A549 (cell line): ENCODE measurements around the gene CXCR5. TPM values are rescaled to one million over a fixed set of nuclear protein-coding genes. Genes with fewer than 3 reads are reported as not detected.

Source experiments
- ATAC-seq, 2 experiments: fragments of 200-7000 bp in 1 of 2; fragments of >200 bp in 1 of 2; cut with Nextera tagmentation in 1 of 2; cut with Tn5 transposase in 1 of 2; 3 replicates each; pipeline versions ENCODE4 v1.8.0 to v1.9.1; 2018 to 2020; ENCODE audit warnings: mild to moderate bottlenecking in 1 of 2, moderate library complexity in 1 of 2
- CTCF ChIA-PET: fragments of 300-600 bp; sonication (Branson Sonifier 250); formaldehyde crosslinking; extraction: SDS; loops from one replicate; lab custom pipeline; 2021; ENCODE audit warnings: antibody characterized with exemption, inconsistent platforms; lab: Yijun Ruan, JAX
- POLR2A ChIA-PET: fragments of 350-600 bp; formaldehyde crosslinking; extraction: SDS; loops from one replicate; lab custom pipeline; 2021; ENCODE audit warnings: antibody characterized with exemption, inconsistent platforms; lab: Yijun Ruan, JAX
- DNase-seq, 2 experiments: peaks; one replicate each; pipeline versions ENCODE4 v3.0.0 to v3.0.0-alpha.2; 2011 to 2016; ENCODE audit warnings: low read depth in 1 of 2, low spot score in 1 of 2
- FAIRE-seq: peaks from 2 replicates; lab custom pipeline; 2011; peaks lifted over from hg19 to GRCh38; lab: Jason Lieb, UNC
- H3K27ac ChIP-seq, 2 experiments: fragments of >200 bp; sonication (Bioruptor Twin); formaldehyde crosslinking; 3 replicates each; pipeline ENCODE4 v1.5.1; 2016 to 2017
- H3K4me1 ChIP-seq: fragments of >200 bp; sonication (Bioruptor Twin); formaldehyde crosslinking; 3 replicates; pipeline ENCODE4 v1.6.1; 2016
- H3K4me2 ChIP-seq: fragments of >200 bp; sonication (Bioruptor Twin); formaldehyde crosslinking; 3 replicates; pipeline ENCODE4 v1.6.1; 2016
- H3K4me3 ChIP-seq: fragments of >200 bp; sonication (Bioruptor Twin); formaldehyde crosslinking; 3 replicates; pipeline ENCODE4 v1.5.1; 2016
- H3K9me3 ChIP-seq: fragments of >200 bp; sonication (Bioruptor Twin); formaldehyde crosslinking; 3 replicates; pipeline ENCODE4 v1.6.1; 2016
- ATOH8 ChIP-seq: fragments of 250-450 bp; sonication (Bioruptor Pico); IDR thresholded peaks from 2 replicates; pipeline ENCODE4 v1.5.0; 2020; ENCODE audit warnings: low read depth, mild to moderate bottlenecking, moderate library complexity
- BCL3 ChIP-seq: fragments of >200 bp; sonication (Bioruptor Twin); formaldehyde crosslinking; IDR thresholded peaks from 3 replicates; pipeline ENCODE4 v1.6.1; 2016
- BHLHE40 ChIP-seq: IDR thresholded peaks from 2 replicates; pipeline ENCODE4 v1.6.1; 2012; ENCODE audit warnings: low read depth, low read length, inconsistent platforms
- CEBPB ChIP-seq, 2 experiments: fragments of >200 bp in 1 of 2; sonication (Bioruptor Twin) in 1 of 2; formaldehyde crosslinking in 1 of 2; IDR thresholded peaks; 2 replicates each; pipeline ENCODE4 v1.6.1; 2012 to 2016
- CTCF ChIP-seq: fragments of >200 bp; sonication (Bioruptor Twin); formaldehyde crosslinking; IDR thresholded peaks from 3 replicates; pipeline ENCODE4 v1.5.1; 2016
- EHF ChIP-seq: fragments of 250-450 bp; sonication (Bioruptor Pico); IDR thresholded peaks from 2 replicates; pipeline ENCODE4 v1.5.0; 2020; ENCODE audit warnings: mild to moderate bottlenecking
- FOXS1 ChIP-seq: fragments of 250-450 bp; sonication (Bioruptor Pico); IDR thresholded peaks from 2 replicates; pipeline ENCODE4 v1.5.0; 2020; ENCODE audit warnings: mild to moderate bottlenecking, moderate library complexity
- HDAC2 ChIP-seq: fragments of 200-600 bp; sonication (generic); IDR thresholded peaks from 2 replicates; pipeline ENCODE4 v1.6.1; 2016
- HES2 ChIP-seq: fragments of >200 bp; sonication (Bioruptor Twin); formaldehyde crosslinking; IDR thresholded peaks from 2 replicates; pipeline ENCODE4 v1.6.1; 2016
- HOXB13 ChIP-seq: fragments of 250-450 bp; sonication (Bioruptor Pico); IDR thresholded peaks from 2 replicates; pipeline ENCODE4 v1.5.0; 2020; ENCODE audit warnings: low read depth, mild to moderate bottlenecking, moderate library complexity
- KDM1A ChIP-seq: fragments of 200-600 bp; sonication (generic); IDR thresholded peaks from 2 replicates; pipeline ENCODE4 v1.6.1; 2016; ENCODE audit warnings: low read depth, mild to moderate bottlenecking
- MAZ ChIP-seq: fragments of 150-350 bp; IDR thresholded peaks from 2 replicates; pipeline ENCODE4 v1.6.1; 2014; ENCODE audit warnings: antibody characterized with exemption, low read depth, low read length, borderline replicate concordance
- NFE2L2 ChIP-seq: fragments of 150-350 bp; conservative IDR thresholded peaks from 2 replicates; pipeline ENCODE4 v1.6.1; 2014; ENCODE audit warnings: low read length
- PBX3 ChIP-seq: IDR thresholded peaks from 2 replicates; pipeline ENCODE4 v1.6.1; 2012
- RFX5 ChIP-seq: fragments of 450-650 bp; IDR thresholded peaks from 2 replicates; pipeline ENCODE4 v1.7.1; 2014; ENCODE audit warnings: antibody characterized with exemption, mild to moderate bottlenecking, moderate library complexity
- SREBF2 ChIP-seq: fragments of 450-650 bp; IDR thresholded peaks from 2 replicates; pipeline ENCODE4 v1.6.1; 2014; ENCODE audit warnings: mild to moderate bottlenecking, moderate library complexity
- ZC3H11A ChIP-seq: fragments of 450-650 bp; IDR thresholded peaks from 2 replicates; pipeline ENCODE4 v1.6.1; 2014; ENCODE audit warnings: antibody characterized with exemption, mild to moderate bottlenecking
- ZNF302 ChIP-seq: fragments of 250-450 bp; sonication (Bioruptor Pico); IDR thresholded peaks from 2 replicates; pipeline ENCODE4 v1.9.0; 2021; ENCODE audit warnings: inconsistent platforms, mild to moderate bottlenecking, moderate library complexity
- WGBS: methylation state at CpG from one replicate; pipeline ENCODE4 v1.1.6; 2017; ENCODE audit errors: missing lambda C conversion rate; 5-methylcytosine and 5-hydroxymethylcytosine counted together
- polyA plus RNA-seq, 4 experiments: library from polyadenylated mRNA; depleted of rRNA in 3 of 4; stranded (reverse); fragments of >200 nt; fragmentation: RNase III in 1 of 4; extraction: RNeasy Plus Mini Kit Qiagen cat#74134 plus additional on column Dnase treatment in 1 of 4; gene quantifications; 2 replicates in 3 of 4; 3 replicates in 1 of 4; pipeline ENCODE4 v1.2.3, GENCODE V29; 2011 to 2017

CXCR5 gene
- polyA plus RNA-seq, 2 of the 4 experiments (the other 2 are of a cell fraction) = 0.04 TPM; not detected in 1

GRCh38 chr11:118873804-118874203, 9.9 kb upstream of the CXCR5 start:
- ChIA-PET CTCF (interaction anchor here (0.7 to 1.4 kb wide), 2 partner anchors 10 kb away, joined by 3 to 5 read pairs; partner anchors contain the start of gene CXCR5), POLR2A (no interaction called here)
- Histone ChIP-seq H3K4me3 (no peak overlapping the region), H3K4me2 (no peak overlapping the region), H3K9me3 (no peaks in the 10 kb centered on the region), H3K4me1 (no peaks in the 10 kb centered on the region), H3K27ac (no peak overlapping the region)
- ATAC-seq (no peak), FAIRE-seq (no peak), DNase-seq (no peak)
- 56% methylated on average over 4 of the region's 4 CpGs for WGBS
- no peak for TF ChIP-seq ZNF302 (CRISPR knock-in tag)

- ChIA-PET CTCF (interaction anchor here (1.0 to 1.6 kb wide), 2 partner anchors 52 to 81 kb away, joined by 3 read pairs; no protein-coding TSS in a partner anchor), POLR2A (no interaction called here)
- DNase-seq = no peak
- no peak overlapping the region for H3K27ac ChIP-seq
- no peaks in the 10 kb centered on the region for H3K9me3 ChIP-seq
- no peak for FAIRE-seq
- no peak for TF ChIP-seq MAZ
- no peak for TF ChIP-seq RFX5
- TF ChIP-seq NFE2L2 = no peak
- TF ChIP-seq SREBF2 = no peak
- no peak for TF ChIP-seq KDM1A
- no peak for TF ChIP-seq EHF (CRISPR knock-in tag)
- TF ChIP-seq ZNF302 (CRISPR knock-in tag) = no peak
- TF ChIP-seq FOXS1 = no peak
- no peak for TF ChIP-seq HES2
- TF ChIP-seq ATOH8 (CRISPR knock-in tag) = no peak
- 82% methylated on average over 10 of the region's 10 CpGs for WGBS
- no peak overlapping the region for H3K4me3 ChIP-seq
- ATAC-seq = no peak
- no peak overlapping the region for H3K4me2 ChIP-seq
- no peaks in the 10 kb centered on the region for H3K4me1 ChIP-seq
These were observed 7.4 kb upstream of the CXCR5 start for GRCh38 chr11:118876286-118876685.

- no peak overlapping the region for H3K4me3 ChIP-seq
- H3K4me2 ChIP-seq = no peak overlapping the region
- DNase-seq = no peak
- 84% methylated on average over 11 of the region's 11 CpGs for WGBS
- H3K27ac ChIP-seq = no peak overlapping the region
- POLR2A ChIA-PET = interaction anchor here (1.5 kb wide), 1 partner anchor 87 kb away, joined by 4 read pairs; the partner anchor contains the start of gene DDX6
- CTCF ChIA-PET = interaction anchor here (1.6 kb wide), 1 partner anchor 50 kb away, joined by 3 read pairs; no protein-coding TSS in a partner anchor
- ATAC-seq = no peak
- TF ChIP-seq BHLHE40 (no peak), CEBPB (IDR thresholded peaks at IDR 0.05) (no peak), CTCF (no peak)
- no peaks in the 10 kb centered on the region for H3K9me3 ChIP-seq
- no peak for FAIRE-seq
- no peaks in the 10 kb centered on the region for H3K4me1 ChIP-seq
These were observed 6.1 kb upstream of the CXCR5 start for GRCh38 chr11:118877487-118878162.

- WGBS = 52% methylated on average over 4 of the region's 4 CpGs
- CTCF ChIA-PET = interaction anchor here (1.2 kb wide), 1 partner anchor 87 kb away, joined by 3 read pairs; the partner anchor contains the start of gene DDX6
- POLR2A ChIA-PET = interaction anchor here (0.6 to 1.5 kb wide), 3 partner anchors 12 to 87 kb away, joined by 3 to 6 read pairs (median 4); partner anchors contain the start of gene DDX6
- no peak overlapping the region for H3K4me2 ChIP-seq
- no peaks in the 10 kb centered on the region for H3K9me3 ChIP-seq
- no peak for TF ChIP-seq HDAC2
- no peak for TF ChIP-seq HOXB13 (CRISPR knock-in tag)
- no peak for TF ChIP-seq PBX3
- no peak for TF ChIP-seq RFX5
- no peak for TF ChIP-seq ZC3H11A
- TF ChIP-seq BCL3 = no peak
- FAIRE-seq (no peak), ATAC-seq (no peak), DNase-seq (no peak)
- 0 out of 3 replicates have a peak, but pooled peaks cover 5% of the 10 kb centered on the region for H3K4me1 ChIP-seq
- no peak overlapping the region for H3K27ac ChIP-seq
- no peak overlapping the region for H3K4me3 ChIP-seq
These were observed 5.5 kb upstream of the CXCR5 start for GRCh38 chr11:118878163-118878563.
